Thymus (tissue), 11 donors: Measurements from ENCODE around the gene PSMB3. TPM values are rescaled to one million over a fixed set of nuclear protein-coding genes. Genes with fewer than 3 reads are reported as not detected.

Experiments used
- DNase-seq, 9 donors: peaks; one replicate each; pipeline ENCODE4 v3.0.0-alpha.2; 2013; ENCODE audit warnings: low spot score in 9 of 9, low read depth in 6 of 9, missing footprints in 1 of 9
- H3K27ac ChIP-seq, 2 donors: one replicate each; pipeline ENCODE4 v1.5.1; 2013; ENCODE audit warnings: control low read depth in 1 of 2, low read depth in 1 of 2, low read length in 1 of 2, mild to moderate bottlenecking in 1 of 2, moderate library complexity in 1 of 2
- H3K27me3 ChIP-seq, 2 donors: one replicate each; pipeline ENCODE4 v1.5.1; 2013; ENCODE audit warnings: low read length in 1 of 2; ENCODE audit not compliant: control insufficient read depth in 2 of 2, insufficient read depth in 1 of 2
- H3K36me3 ChIP-seq, 2 donors: one replicate each; pipeline ENCODE4 v1.5.1; 2013; ENCODE audit warnings: low read length in 1 of 2, mild to moderate bottlenecking in 1 of 2, moderate library complexity in 1 of 2; ENCODE audit not compliant: control insufficient read depth in 2 of 2, insufficient read depth in 2 of 2
- H3K4me1 ChIP-seq, 2 donors: one replicate each; pipeline ENCODE4 v1.5.1; 2013; ENCODE audit warnings: low read length in 2 of 2; ENCODE audit not compliant: control insufficient read depth in 2 of 2, insufficient read depth in 2 of 2
- H3K4me3 ChIP-seq, 2 donors: one replicate each; pipeline ENCODE4 v1.5.1; 2013; ENCODE audit warnings: low read length in 2 of 2, control low read depth in 1 of 2, mild to moderate bottlenecking in 1 of 2
- H3K9me3 ChIP-seq, 2 donors: one replicate each; pipeline ENCODE4 v1.5.1; 2013; ENCODE audit warnings: low read length in 1 of 2, mild to moderate bottlenecking in 1 of 2; ENCODE audit not compliant: control insufficient read depth in 2 of 2, insufficient read depth in 1 of 2
- WGBS: extraction: QIAGEN DNeasy Blood & Tissue Kit; methylation state at CpG from one replicate; pipeline ENCODE4 v1.1.7; 2013; 5-methylcytosine and 5-hydroxymethylcytosine counted together
- polyA plus RNA-seq: library from polyadenylated mRNA; stranded (reverse); fragments of 200-250 nt; gene quantifications from one replicate; pipeline ENCODE4 v1.2.3, GENCODE V29; 2013
- total RNA-seq: library from RNA; stranded (reverse); fragments of 120-200 nt; gene quantifications from one replicate; pipeline ENCODE4 v1.2.4, GENCODE V29; 2013
- donor health status: healthy.

PSMB3 gene
- total and polyA plus RNA-seq, 2 donors, result 206 to 432 TPM

GRCh38 chr17:38738686-38739085 is 13.9 kb upstream of the PSMB3 start:
- 98% methylated on average over 16 of the region's 16 CpGs for WGBS
- Histone ChIP-seq H3K4me3 (no peak overlapping the region), H3K27me3 (peaks cover 4 to 19% of the 10 kb centered on the region in 2 donors), H3K36me3 (no peaks in the 10 kb centered on the region), H3K9me3 (peaks cover 0 to 4% of the 10 kb centered on the region in 2 donors), H3K27ac (no peak overlapping the region), H3K4me1 (peaks cover 0 to 40% of the 10 kb centered on the region in 2 donors)
- no peak for DNase-seq

- peaks cover 0 to 38% of the 10 kb centered on the region in 2 donors for H3K4me1 ChIP-seq
- no peak for DNase-seq
- no peak overlapping the region for H3K4me3 ChIP-seq
- H3K9me3 ChIP-seq, result peaks cover 0 to 4% of the 10 kb centered on the region in 2 donors
- no peaks in the 10 kb centered on the region for H3K36me3 ChIP-seq
- peaks cover 4 to 19% of the 10 kb centered on the region in 2 donors for H3K27me3 ChIP-seq
- 92% methylated on average over 14 of the region's 14 CpGs for WGBS
- no peak overlapping the region for H3K27ac ChIP-seq
Observed at GRCh38 chr17:38739305-38739704, 13.2 kb upstream of the PSMB3 start.

GRCh38 chr17:38740044-38740443 is 12.5 kb upstream of the PSMB3 start:
- no peak overlapping the region for H3K4me3 ChIP-seq
- H3K36me3 ChIP-seq, result no peaks in the 10 kb centered on the region
- peaks cover 4 to 19% of the 10 kb centered on the region in 2 donors for H3K27me3 ChIP-seq
- DNase-seq, result no peak
- peaks cover 0 to 34% of the 10 kb centered on the region in 2 donors for H3K4me1 ChIP-seq
- no peak overlapping the region for H3K27ac ChIP-seq
- peaks cover 0 to 4% of the 10 kb centered on the region in 2 donors for H3K9me3 ChIP-seq
- WGBS, result 97% methylated on average over 19 of the region's 19 CpGs

- H3K4me1 ChIP-seq, result peaks cover under 1 to 36% of the 10 kb centered on the region in 2 donors
- no peaks in the 10 kb centered on the region for H3K9me3 ChIP-seq
- H3K27ac ChIP-seq, result no peak overlapping the region
- H3K36me3 ChIP-seq, result no peaks in the 10 kb centered on the region
- no peak for DNase-seq
- H3K4me3 ChIP-seq, result no peak overlapping the region
- 95% methylated on average over 4 of the region's 4 CpGs for WGBS
- H3K27me3 ChIP-seq, result peaks cover 4 to 22% of the 10 kb centered on the region in 2 donors
Observed at GRCh38 chr17:38740806-38741205, 11.7 kb upstream of the PSMB3 start.

- DNase-seq, result no peak
- 96% methylated on average over 5 of the region's 5 CpGs for WGBS
- Histone ChIP-seq H3K9me3 (no peaks in the 10 kb centered on the region), H3K36me3 (no peaks in the 10 kb centered on the region), H3K27me3 (peaks cover 6 to 26% of the 10 kb centered on the region in 2 donors), H3K27ac (no peak overlapping the region), H3K4me3 (no peak overlapping the region), H3K4me1 (peaks cover 6 to 43% of the 10 kb centered on the region in 2 donors)
Observed at GRCh38 chr17:38741461-38741860, 11.1 kb upstream of the PSMB3 start.

GRCh38 chr17:38741921-38742410 is 10.6 kb upstream of the PSMB3 start:
- 88% methylated on average over 7 of the region's 7 CpGs for WGBS
- peak overlapping the region; percentile 75 to 84 for H3K27ac ChIP-seq
- no peaks in the 10 kb centered on the region for H3K36me3 ChIP-seq
- peak in 1 of 9 donors; percentile 13 for DNase-seq
- H3K27me3 ChIP-seq, result peaks cover 12 to 31% of the 10 kb centered on the region in 2 donors
- no peaks in the 10 kb centered on the region for H3K9me3 ChIP-seq
- H3K4me3 ChIP-seq, result no peak overlapping the region
- peaks cover 6 to 48% of the 10 kb centered on the region in 2 donors for H3K4me1 ChIP-seq

GRCh38 chr17:38742411-38743308 is 9.9 kb upstream of the PSMB3 start:
- peak in 3 of 9 donors; percentile 38 to 70 (median 52) for DNase-seq

GRCh38 chr17:38743556-38744171 is 8.9 kb upstream of the PSMB3 start:
- peaks cover 20 to 43% of the 10 kb centered on the region in 2 donors for H3K27me3 ChIP-seq
- peaks cover 10 to 62% of the 10 kb centered on the region in 2 donors for H3K4me1 ChIP-seq
- WGBS, result 95% methylated on average over 4 of the region's 4 CpGs
- peaks cover 0 to 4% of the 10 kb centered on the region in 2 donors for H3K9me3 ChIP-seq
- no peak for DNase-seq
- no peaks in the 10 kb centered on the region for H3K36me3 ChIP-seq
- no peak overlapping the region for H3K4me3 ChIP-seq
- H3K27ac ChIP-seq, result peak overlapping the region in 1 of 2 donors; percentile 1

More at GRCh38 chr17:38742411-38743308, 9.9 kb upstream of the PSMB3 start:
- Histone ChIP-seq H3K9me3 (no peaks in the 10 kb centered on the region), H3K4me3 (no peak overlapping the region), H3K27ac (peak overlapping the region; percentile 75 to 84), H3K27me3 (peaks cover 17 to 38% of the 10 kb centered on the region in 2 donors), H3K36me3 (no peaks in the 10 kb centered on the region), H3K4me1 (peaks cover 6 to 54% of the 10 kb centered on the region in 2 donors)
- 86% methylated on average over 22 of the region's 22 CpGs for WGBS

- Histone ChIP-seq H3K36me3 (no peaks in the 10 kb centered on the region), H3K27me3 (peaks cover 37 to 50% of the 10 kb centered on the region in 2 donors), H3K9me3 (peaks cover 0 to 13% of the 10 kb centered on the region in 2 donors), H3K4me1 (peaks cover 20 to 80% of the 10 kb centered on the region in 2 donors), H3K4me3 (no peak overlapping the region), H3K27ac (no peak overlapping the region)
- 75% methylated on average over 4 of the region's 4 CpGs for WGBS
- DNase-seq, result peak in 1 of 9 donors; percentile 46
Observed at GRCh38 chr17:38745545-38745944, 7.0 kb upstream of the PSMB3 start.
